Measurements from ENCODE around the gene ABCA9.

DNA sequence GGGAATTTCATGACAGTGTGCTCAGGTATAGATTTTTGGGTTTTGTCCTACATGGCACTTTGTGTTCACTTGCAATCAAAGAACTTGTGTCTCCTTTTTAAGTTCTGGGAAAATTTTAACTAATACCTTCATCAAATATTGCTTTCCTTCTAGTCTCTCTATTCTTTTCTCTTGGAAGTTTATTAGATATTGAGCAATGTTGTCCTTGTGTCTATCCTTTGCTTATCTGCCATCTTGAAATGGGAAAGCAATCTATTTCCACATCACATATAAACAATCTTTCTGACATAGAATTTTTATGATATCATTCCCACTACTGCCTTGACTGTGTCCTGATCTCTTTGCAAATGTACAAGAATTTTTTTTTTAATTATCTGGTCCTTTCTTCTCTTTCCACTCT, 4.4 kb upstream of the ABCA9 start:
- no peak for TF ChIP-seq EZH2phosphoT487 (conservative IDR thresholded peaks at IDR 0.05; ENCODE audit: low read length)
- TF ChIP-seq, protein P1, sequence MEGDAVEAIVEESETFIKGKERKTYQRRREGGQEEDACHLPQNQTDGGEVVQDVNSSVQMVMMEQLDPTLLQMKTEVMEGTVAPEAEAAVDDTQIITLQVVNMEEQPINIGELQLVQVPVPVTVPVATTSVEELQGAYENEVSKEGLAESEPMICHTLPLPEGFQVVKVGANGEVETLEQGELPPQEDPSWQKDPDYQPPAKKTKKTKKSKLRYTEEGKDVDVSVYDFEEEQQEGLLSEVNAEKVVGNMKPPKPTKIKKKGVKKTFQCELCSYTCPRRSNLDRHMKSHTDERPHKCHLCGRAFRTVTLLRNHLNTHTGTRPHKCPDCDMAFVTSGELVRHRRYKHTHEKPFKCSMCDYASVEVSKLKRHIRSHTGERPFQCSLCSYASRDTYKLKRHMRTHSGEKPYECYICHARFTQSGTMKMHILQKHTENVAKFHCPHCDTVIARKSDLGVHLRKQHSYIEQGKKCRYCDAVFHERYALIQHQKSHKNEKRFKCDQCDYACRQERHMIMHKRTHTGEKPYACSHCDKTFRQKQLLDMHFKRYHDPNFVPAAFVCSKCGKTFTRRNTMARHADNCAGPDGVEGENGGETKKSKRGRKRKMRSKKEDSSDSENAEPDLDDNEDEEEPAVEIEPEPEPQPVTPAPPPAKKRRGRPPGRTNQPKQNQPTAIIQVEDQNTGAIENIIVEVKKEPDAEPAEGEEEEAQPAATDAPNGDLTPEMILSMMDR (IDR thresholded peaks at IDR 0.05; ENCODE audit: insufficient read depth, low read length, poor library complexity, severe bottlenecking) = no peak

Measured in SU-DHL-6 (cell line).